HepG2 (cell line): ENCODE results near the gene B3GNT5. TPM values are rescaled to one million over a fixed set of nuclear protein-coding genes. Genes with fewer than 3 reads are reported as not detected.
A peak's percentile ranks its signal among the peaks of the same experiment; 100 is the strongest.

ENCODE experiments used
- ELF1 ChIP-seq: sonication (generic); formaldehyde crosslinking; IDR thresholded peaks from 2 replicates; pipeline ENCODE4 v1.4.0; 2020; ENCODE audit warnings: missing genetic modification reagents
- HNRNPK ChIP-seq: fragments of 200-400 bp; formaldehyde crosslinking; IDR thresholded peaks from 2 replicates; pipeline ENCODE4 v1.6.1; 2018; ENCODE audit warnings: low read length, low read depth, moderate library complexity, mild to moderate bottlenecking; ENCODE audit not compliant: poor library complexity, severe bottlenecking
- JUN ChIP-seq: sonication (generic); formaldehyde crosslinking; IDR thresholded peaks from 2 replicates; pipeline ENCODE4 v1.4.0; 2020; ENCODE audit warnings: mild to moderate bottlenecking, missing genetic modification reagents
- JUNB ChIP-seq: sonication (generic); formaldehyde crosslinking; IDR thresholded peaks from 2 replicates; pipeline ENCODE4 v1.8.0; 2022; ENCODE audit warnings: missing genetic modification reagents, mild to moderate bottlenecking, borderline replicate concordance
- KDM1A ChIP-seq: IDR thresholded peaks from 2 replicates; pipeline ENCODE4 v1.6.1; 2016; ENCODE audit warnings: missing compliant biosample characterization
- KDM2A ChIP-seq: sonication (generic); formaldehyde crosslinking; IDR thresholded peaks from 2 replicates; pipeline ENCODE4 v1.4.0; 2020; ENCODE audit warnings: low read depth, missing genetic modification reagents, borderline replicate concordance
- MAF1 ChIP-seq: sonication (generic); formaldehyde crosslinking; IDR thresholded peaks from 2 replicates; pipeline ENCODE4 v1.5.0; 2020; ENCODE audit warnings: missing genetic modification reagents, borderline replicate concordance
- PHF21A ChIP-seq: sonication (generic); formaldehyde crosslinking; IDR thresholded peaks from 2 replicates; pipeline ENCODE4 v1.5.0; 2020; ENCODE audit warnings: mild to moderate bottlenecking, missing genetic modification reagents
- POGZ ChIP-seq: sonication (generic); formaldehyde crosslinking; IDR thresholded peaks from 2 replicates; pipeline ENCODE4 v1.4.0; 2020; ENCODE audit warnings: mild to moderate bottlenecking, missing genetic modification reagents
- PRPF4 ChIP-seq: fragments of 200-400 bp; formaldehyde crosslinking; IDR thresholded peaks from 2 replicates; pipeline ENCODE4 v1.6.1; 2016; ENCODE audit warnings: low read length, low read depth; ENCODE audit not compliant: poor library complexity, severe bottlenecking
- TAF1 ChIP-seq: sonication (generic); formaldehyde crosslinking; IDR thresholded peaks from 2 replicates; pipeline ENCODE4 v1.4.0; 2020; ENCODE audit warnings: missing genetic modification reagents
- TBP ChIP-seq: sonication (generic); formaldehyde crosslinking; IDR thresholded peaks from 2 replicates; pipeline ENCODE4 v1.5.0; 2020; ENCODE audit warnings: missing genetic modification reagents
- TERF1 ChIP-seq: sonication (generic); formaldehyde crosslinking; IDR thresholded peaks from 2 replicates; pipeline ENCODE4 v1.8.0; 2022; ENCODE audit warnings: mild to moderate bottlenecking, missing genetic modification reagents, moderate library complexity
- ZBTB25 ChIP-seq: IDR thresholded peaks from 2 replicates; pipeline ENCODE4 v1.6.1; 2018; ENCODE audit warnings: missing genetic modification reagents
- ZHX1 ChIP-seq: sonication (generic); formaldehyde crosslinking; IDR thresholded peaks from 2 replicates; pipeline ENCODE4 v1.8.1; 2022; ENCODE audit warnings: low read depth, mild to moderate bottlenecking, missing genetic modification reagents
- ZNF234 ChIP-seq: sonication (generic); formaldehyde crosslinking; conservative IDR thresholded peaks from 2 replicates; pipeline ENCODE4 v1.5.1; 2020; ENCODE audit warnings: mild to moderate bottlenecking, missing genetic modification reagents
- ZNF251 ChIP-seq: sonication (generic); formaldehyde crosslinking; IDR thresholded peaks from 2 replicates; pipeline ENCODE4 v1.9.0; 2021; ENCODE audit warnings: mild to moderate bottlenecking, missing genetic modification reagents
- ZNF333 ChIP-seq: sonication (generic); formaldehyde crosslinking; IDR thresholded peaks from 2 replicates; pipeline ENCODE4 v1.4.0; 2020; ENCODE audit warnings: mild to moderate bottlenecking, missing genetic modification reagents, borderline replicate concordance
- ZNF441 ChIP-seq: sonication (generic); formaldehyde crosslinking; IDR thresholded peaks from 2 replicates; pipeline ENCODE4 v1.7.0; 2021; ENCODE audit warnings: missing genetic modification reagents, borderline replicate concordance
- ZNF670 ChIP-seq: sonication (generic); formaldehyde crosslinking; IDR thresholded peaks from 2 replicates; pipeline ENCODE4 v1.8.0; 2022; ENCODE audit warnings: mild to moderate bottlenecking, missing genetic modification reagents, borderline replicate concordance
- ZNF772 ChIP-seq: sonication (generic); formaldehyde crosslinking; IDR thresholded peaks from 2 replicates; pipeline ENCODE4 v1.5.0; 2020; ENCODE audit warnings: mild to moderate bottlenecking, missing genetic modification reagents
- ZNF891 ChIP-seq: sonication (generic); formaldehyde crosslinking; IDR thresholded peaks from 2 replicates; pipeline ENCODE4 v1.5.0; 2020; ENCODE audit warnings: mild to moderate bottlenecking, missing genetic modification reagents
- polyA plus RNA-seq, 8 experiments: library from polyadenylated mRNA; depleted of rRNA in 3 of 8; stranded (reverse) in 7 of 8; unstranded in 1 of 8; fragments of >200 nt; fragmentation: Illumina TruSeq in 4 of 8; extraction: Trizol in 4 of 8; gene quantifications; 2 replicates each; pipeline versions ENCODE4 v1.2.1 to v1.2.3, GENCODE V29; 2011 to 2016; ENCODE audit warnings: low read depth in 4 of 8, missing spikeins in 1 of 8, mixed read lengths in 1 of 8; ENCODE audit not compliant: insufficient read depth in 1 of 8
- total RNA-seq, 5 experiments: library from RNA; depleted of rRNA; stranded (reverse); fragments of >200 nt; fragmentation: Illumina TruSeq; extraction: Trizol; gene quantifications; 2 replicates each; pipeline ENCODE4 v1.2.3, GENCODE V29; 2016; ENCODE audit warnings: low read depth in 1 of 5
- TF ChIP-seq, protein P1 (sequence below): sonication (generic); formaldehyde crosslinking; IDR thresholded peaks from 2 replicates; pipeline ENCODE4 v1.5.1; 2020; ENCODE audit warnings: missing genetic modification reagents, mild to moderate bottlenecking, borderline replicate concordance
- TF ChIP-seq, protein P2 (sequence below): sonication (generic); formaldehyde crosslinking; IDR thresholded peaks from 2 replicates; pipeline ENCODE4 v1.8.0; 2022; ENCODE audit warnings: missing genetic modification reagents, mild to moderate bottlenecking, borderline replicate concordance

B3GNT5 gene
- total and polyA plus RNA-seq, 2 of the 13 experiments (the other 11 are each of a cell fraction or from before 2014, with no cell fraction given), result not detected

DNA sequence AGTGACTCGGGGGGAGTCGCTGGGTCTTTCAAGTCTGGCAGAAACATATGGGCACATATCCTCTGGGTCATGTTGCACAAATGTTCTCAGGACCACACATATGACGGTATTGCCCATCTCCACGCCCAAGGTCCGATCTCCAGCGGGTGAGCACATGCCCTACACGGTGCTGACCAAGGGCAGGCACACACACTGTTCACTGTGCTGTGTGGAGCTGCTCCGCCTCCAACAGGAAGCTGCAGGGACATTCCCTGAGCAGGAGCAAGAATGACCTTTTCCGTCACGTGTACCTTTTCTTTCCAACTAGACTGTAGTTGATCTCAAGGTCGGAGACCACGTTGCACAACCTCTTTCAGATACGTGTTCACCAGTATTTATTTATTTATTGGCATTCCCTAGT lies 41.7 kb upstream of the B3GNT5 start (continued):
- TF ChIP-seq KDM1A (CRISPR knock-in tag), result 0 out of 2 replicates have a peak, but pooled peaks have one; percentile 16
- peak; percentile 67 for TF ChIP-seq KDM2A (CRISPR knock-in tag)
- TF ChIP-seq TAF1, result no peak
- no peak for TF ChIP-seq ZNF251 (CRISPR knock-in tag)
- TF ChIP-seq JUN, result no peak
- TF ChIP-seq MAF1 (CRISPR knock-in tag), result no peak
- TF ChIP-seq ZNF333 (CRISPR knock-in tag), result no peak
- TF ChIP-seq, protein P1, sequence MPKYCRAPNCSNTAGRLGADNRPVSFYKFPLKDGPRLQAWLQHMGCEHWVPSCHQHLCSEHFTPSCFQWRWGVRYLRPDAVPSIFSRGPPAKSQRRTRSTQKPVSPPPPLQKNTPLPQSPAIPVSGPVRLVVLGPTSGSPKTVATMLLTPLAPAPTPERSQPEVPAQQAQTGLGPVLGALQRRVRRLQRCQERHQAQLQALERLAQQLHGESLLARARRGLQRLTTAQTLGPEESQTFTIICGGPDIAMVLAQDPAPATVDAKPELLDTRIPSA (CRISPR knock-in tag), result no peak
- no peak for TF ChIP-seq HNRNPK
- no peak for TF ChIP-seq ZBTB25 (CRISPR knock-in tag)
- TF ChIP-seq ZNF670 (CRISPR knock-in tag), result no peak
- TF ChIP-seq PRPF4, result no peak
- no peak for TF ChIP-seq ZNF891 (CRISPR knock-in tag)
- TF ChIP-seq ZNF234, result no peak
- TF ChIP-seq PHF21A (CRISPR knock-in tag), result peak; percentile 41; the same call in 1 of the 2 replicates
- TF ChIP-seq TERF1, result no peak
- TF ChIP-seq JUNB (CRISPR knock-in tag), result no peak
- TF ChIP-seq POGZ, result peak; percentile 74
- TF ChIP-seq ZHX1 (CRISPR knock-in tag), result no peak
- TF ChIP-seq TBP (CRISPR knock-in tag), result no peak
- peak; percentile 34; the same call in 1 of the 2 replicates for TF ChIP-seq ZNF441
- peak; percentile 60 for TF ChIP-seq ELF1 (CRISPR knock-in tag)
- TF ChIP-seq, protein P2, sequence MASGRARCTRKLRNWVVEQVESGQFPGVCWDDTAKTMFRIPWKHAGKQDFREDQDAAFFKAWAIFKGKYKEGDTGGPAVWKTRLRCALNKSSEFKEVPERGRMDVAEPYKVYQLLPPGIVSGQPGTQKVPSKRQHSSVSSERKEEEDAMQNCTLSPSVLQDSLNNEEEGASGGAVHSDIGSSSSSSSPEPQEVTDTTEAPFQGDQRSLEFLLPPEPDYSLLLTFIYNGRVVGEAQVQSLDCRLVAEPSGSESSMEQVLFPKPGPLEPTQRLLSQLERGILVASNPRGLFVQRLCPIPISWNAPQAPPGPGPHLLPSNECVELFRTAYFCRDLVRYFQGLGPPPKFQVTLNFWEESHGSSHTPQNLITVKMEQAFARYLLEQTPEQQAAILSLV, result peak; percentile 76
- TF ChIP-seq ZNF772 (CRISPR knock-in tag), result no peak
